GOT3 (cell line): Measurements from ENCODE around the gene INTS11.
"Not testable (repeated sequence)": the region's sequence is repeated elsewhere in the genome, so short reads cannot be mapped to it uniquely, and the experiment has no call there.

Experiments used
- DNase-seq: peaks from one replicate; lab custom pipeline; 2025; ENCODE audit warnings: mixed read lengths; lab: John Stamatoyannopoulos, UW

The INTS11 gene

GRCh38 chr1:1329304-1330210, 5.1 kb upstream of the INTS11 start:
- no peak for DNase-seq

DNA sequence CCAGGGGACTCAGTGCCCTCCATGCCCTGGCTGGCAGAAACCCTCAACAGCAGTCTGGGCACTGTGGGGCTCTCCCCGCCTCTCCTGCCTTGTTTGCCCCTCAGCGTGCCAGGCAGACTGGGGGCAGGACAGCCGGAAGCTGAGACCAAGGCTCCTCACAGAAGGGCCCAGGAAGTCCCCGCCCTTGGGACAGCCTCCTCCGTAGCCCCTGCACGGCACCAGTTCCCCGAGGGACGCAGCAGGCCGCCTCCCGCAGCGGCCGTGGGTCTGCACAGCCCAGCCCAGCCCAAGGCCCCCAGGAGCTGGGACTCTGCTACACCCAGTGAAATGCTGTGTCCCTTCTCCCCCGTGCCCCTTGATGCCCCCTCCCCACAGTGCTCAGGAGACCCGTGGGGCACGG, 3.8 kb upstream of the INTS11 start:
- no peak for DNase-seq

GRCh38 chr1:1327291-1327690, 2.8 kb upstream of the INTS11 start:
- no peak for DNase-seq

GRCh38 chr1:1326075-1326605, 1.7 kb upstream of the INTS11 start:
- DNase-seq = no peak

DNA sequence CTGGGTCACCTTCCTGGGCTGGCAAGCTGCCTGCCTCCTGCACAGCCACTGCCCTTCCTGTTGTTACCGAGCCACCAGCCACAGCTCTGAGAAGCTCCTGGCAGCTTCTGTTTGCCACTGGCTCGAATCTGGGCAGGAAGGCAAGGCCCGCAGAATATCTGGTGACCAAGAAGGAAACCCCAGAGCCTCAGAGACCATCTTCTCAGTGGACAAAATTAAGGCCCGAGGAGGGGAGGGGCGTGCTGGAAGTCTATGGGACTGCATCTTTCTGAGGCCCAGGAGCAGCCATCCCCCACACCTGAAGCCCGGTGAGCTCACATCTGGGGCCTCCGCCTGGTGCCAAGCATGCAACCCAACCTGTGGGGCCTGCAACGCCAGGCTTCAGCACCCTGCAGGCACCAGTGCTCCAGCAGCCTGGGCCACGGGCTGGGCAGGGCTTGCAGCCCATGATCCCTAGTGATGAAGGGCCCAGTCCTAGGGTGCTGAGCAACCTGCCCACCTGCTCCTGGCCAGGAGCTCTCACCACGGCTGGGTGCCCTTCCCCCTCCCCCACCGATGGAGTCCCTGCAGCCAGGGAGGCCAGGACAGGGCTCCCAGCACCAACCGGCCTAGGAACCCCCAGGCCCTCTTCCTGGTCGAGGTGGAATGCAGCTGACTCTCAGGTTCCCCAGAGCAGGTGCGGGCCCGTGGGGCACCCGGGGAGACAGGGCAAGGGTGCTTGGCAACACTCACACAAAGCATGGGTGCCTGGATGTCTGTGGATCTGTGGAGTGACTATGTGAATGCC, 1.0 kb upstream of the INTS11 start:
- DNase-seq = no peak

- DNase-seq = no peak
Measured at GRCh38 chr1:1324084-1324523, 356 bp downstream of the INTS11 start.

DNA sequence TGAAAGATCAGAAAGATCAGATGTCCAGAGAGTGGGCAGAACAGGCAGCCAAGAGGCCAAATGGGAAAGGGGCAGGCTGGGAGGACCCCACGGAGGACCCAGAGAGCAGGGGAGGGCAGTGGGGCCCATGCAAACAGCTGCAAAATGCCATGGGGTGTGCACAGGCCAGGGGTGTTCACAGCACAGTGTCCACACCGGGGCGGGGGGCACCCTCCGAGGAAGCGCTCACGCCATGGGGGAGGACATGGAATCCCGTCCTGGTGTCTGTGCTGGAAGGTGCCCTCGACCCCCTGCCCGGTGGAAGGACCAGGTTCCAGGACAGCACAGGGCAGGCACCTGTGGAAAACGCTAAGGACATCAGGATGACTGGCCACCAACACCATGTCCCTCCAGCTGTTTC, 1.5 kb downstream of the INTS11 start:
- DNase-seq = no peak

- no peak for DNase-seq
Measured at GRCh38 chr1:1322418-1322817, 2.0 kb downstream of the INTS11 start.

GRCh38 chr1:1321477-1321876, 3.0 kb downstream of the INTS11 start:
- DNase-seq = no peak

DNA sequence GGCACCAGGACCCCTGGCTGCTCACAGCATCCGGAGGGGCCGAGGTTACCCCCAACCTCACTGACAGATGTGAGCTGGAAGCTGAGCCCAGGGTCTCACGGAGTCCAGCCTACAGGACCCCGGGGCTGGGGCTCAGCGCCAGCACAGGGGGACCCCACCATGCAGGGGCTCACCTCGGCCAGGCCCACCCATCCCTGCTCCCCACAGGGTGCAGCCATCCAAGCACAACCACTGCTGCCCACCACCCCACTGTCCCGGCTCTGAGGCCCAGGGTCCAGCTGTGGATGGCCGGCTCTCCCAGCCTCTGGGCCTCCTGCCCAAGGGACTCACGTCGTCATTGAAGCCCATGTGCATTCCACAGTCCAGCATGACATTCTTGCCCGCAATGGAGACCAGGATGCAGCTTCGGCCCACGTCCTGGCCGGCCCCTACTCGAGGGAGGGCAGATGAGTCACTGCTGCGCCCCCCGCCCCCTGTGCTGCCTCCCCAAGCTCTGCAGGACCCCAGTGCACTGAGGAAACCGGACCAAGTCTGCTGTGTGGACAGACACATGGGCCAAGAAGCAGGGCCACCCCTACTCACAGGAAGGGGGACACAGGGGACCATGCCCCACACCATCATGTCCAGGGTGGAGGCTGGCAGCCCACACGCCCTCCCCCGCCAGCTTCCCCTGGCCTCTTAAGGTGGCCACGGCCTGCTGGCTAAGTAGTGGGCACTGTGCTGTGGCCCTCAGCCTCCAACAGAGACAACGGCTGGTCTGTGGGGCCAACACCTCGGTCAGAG, 3.6 kb downstream of the INTS11 start:
- DNase-seq = no peak

DNA sequence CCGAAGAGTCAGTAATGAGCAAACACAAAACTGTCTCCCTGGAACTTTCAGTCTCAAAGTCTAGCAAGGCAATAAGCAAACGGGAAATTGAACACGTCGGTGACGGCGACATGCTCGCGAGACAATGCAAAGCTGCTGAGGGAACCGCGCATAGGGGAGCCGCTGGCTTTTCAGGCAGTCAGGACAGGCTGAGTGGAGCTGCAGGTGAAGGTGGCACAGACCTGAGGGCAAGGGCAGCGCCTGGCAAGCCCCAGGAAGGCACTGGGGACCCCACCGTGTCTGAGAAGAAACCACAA, 4.9 kb downstream of the INTS11 start:
- DNase-seq = no peak

DNA sequence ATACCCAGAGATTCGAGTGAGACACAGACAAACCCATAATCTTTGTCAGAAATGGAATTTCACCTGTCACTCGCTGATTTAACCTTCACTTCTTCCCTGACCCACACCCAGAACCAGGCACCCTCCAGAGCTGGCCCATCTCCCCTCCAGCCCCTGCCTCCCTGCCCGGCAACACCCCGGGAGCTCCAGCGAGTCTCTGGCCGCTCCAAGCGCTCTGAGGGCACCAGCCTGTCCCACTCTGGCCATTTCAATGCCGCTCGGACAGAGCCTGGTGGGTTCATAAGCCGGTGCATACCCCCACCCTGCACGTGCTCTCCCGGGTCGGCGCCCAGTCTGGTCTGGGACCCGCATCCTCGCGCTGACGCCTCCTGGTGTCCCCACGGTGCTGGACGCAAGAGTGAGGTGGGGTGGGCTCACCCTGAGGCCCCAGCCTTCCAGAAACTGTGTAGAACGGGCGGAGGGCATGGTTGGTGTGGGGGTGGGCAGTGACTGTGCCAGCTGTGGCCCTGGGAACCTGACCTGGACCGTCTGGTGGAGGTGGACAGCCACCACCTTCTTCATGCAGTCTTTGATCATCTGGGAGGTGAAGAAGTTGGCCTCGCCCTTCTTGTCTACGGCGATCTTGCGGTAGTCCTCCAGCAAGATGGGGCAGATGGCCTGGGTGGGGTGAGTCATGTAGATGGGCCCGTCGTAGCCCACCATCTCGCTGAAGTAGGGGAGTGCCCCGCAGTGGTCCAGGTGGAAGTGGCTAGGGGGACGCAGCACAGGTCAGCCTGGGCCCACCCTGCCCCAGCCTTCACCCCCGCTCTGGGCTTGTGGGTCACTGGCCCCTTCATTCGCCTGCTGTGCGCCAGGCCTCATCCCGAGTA, 5.4 kb downstream of the INTS11 start:
- no peak for DNase-seq

GRCh38 chr1:1318131-1318652, 6.3 kb downstream of the INTS11 start:
- DNase-seq = no peak

GRCh38 chr1:1317420-1317819, 7.0 kb downstream of the INTS11 start:
- DNase-seq = no peak

DNA sequence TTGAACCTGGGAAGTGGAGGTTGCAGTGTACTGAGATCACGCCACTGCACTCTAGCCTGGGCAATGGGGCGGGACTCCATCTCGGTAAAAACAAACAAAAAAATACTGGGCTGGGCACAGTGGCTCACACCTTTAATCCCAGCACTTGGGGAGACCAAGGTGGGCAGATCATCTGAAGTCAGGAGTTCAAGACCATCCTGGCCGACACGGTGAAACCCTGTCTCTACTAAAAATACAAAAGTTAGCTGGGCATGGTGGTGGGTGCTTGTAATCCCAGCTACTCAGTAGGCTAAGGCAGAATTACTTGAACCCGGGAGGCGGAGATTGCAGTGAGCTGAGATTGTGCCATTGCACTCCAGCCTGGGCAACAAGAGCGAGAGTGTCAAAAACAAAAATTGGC, 8.3 kb downstream of the INTS11 start:
- DNase-seq = not testable (repeated sequence)

- DNase-seq = no peak
Measured at GRCh38 chr1:1315435-1315954, 9.0 kb downstream of the INTS11 start.

- no peak for DNase-seq
Measured at GRCh38 chr1:1314678-1315335, 9.7 kb downstream of the INTS11 start.

- no peak for DNase-seq
Measured at GRCh38 chr1:1314237-1314586, 10.2 kb downstream of the INTS11 start.

- DNase-seq = no peak
Measured at GRCh38 chr1:1313500-1314236, 10.8 kb downstream of the INTS11 start.
